Astrocyte of the cerebellum (primary cell): ENCODE results near the gene ITGB1.
A peak's percentile ranks its signal among the peaks of the same experiment; 100 is the strongest.

Experiments used
- DNase-seq: peaks from one replicate; pipeline ENCODE4 v3.0.0-alpha.2; 2011; ENCODE audit warnings: low read depth
- H3K4me3 ChIP-seq: 2 replicates; pipeline ENCODE4 v1.5.1; 2011; ENCODE audit warnings: mild to moderate bottlenecking, low read depth, low read length, moderate library complexity
- in situ Hi-C: cut with HindIII; loops from 2 replicates; pipeline ENCODE4 v1.10.0; 2017; ENCODE audit warnings: low sequenced_read_pairs
- TF ChIP-seq, protein P1 (sequence below): IDR thresholded peaks from 2 replicates; pipeline ENCODE4 v1.5.1; 2012; ENCODE audit warnings: low read length, low read depth, moderate library complexity, mild to moderate bottlenecking; ENCODE audit errors: missing control alignments

Gene ITGB1

DNA sequence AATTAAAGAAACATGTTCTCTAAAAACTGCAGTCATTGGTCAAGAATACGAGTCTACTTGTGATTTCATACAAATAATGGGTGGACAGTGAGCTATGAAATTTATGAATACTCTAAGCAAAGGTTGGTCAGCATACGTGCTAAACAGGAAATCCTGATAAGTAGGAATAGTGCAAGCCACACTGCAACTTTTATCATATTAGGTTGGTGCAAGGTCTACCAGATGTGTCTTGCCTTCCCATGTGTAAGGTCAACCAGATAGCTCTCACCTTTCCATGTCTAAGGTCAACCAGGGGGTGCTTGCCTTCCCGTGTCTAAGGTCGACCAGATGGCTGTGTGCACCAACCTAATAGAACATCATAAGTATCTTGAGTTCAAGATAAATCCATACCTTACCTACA lies 2.0 kb upstream of the ITGB1 start:
- TF ChIP-seq, protein P1, sequence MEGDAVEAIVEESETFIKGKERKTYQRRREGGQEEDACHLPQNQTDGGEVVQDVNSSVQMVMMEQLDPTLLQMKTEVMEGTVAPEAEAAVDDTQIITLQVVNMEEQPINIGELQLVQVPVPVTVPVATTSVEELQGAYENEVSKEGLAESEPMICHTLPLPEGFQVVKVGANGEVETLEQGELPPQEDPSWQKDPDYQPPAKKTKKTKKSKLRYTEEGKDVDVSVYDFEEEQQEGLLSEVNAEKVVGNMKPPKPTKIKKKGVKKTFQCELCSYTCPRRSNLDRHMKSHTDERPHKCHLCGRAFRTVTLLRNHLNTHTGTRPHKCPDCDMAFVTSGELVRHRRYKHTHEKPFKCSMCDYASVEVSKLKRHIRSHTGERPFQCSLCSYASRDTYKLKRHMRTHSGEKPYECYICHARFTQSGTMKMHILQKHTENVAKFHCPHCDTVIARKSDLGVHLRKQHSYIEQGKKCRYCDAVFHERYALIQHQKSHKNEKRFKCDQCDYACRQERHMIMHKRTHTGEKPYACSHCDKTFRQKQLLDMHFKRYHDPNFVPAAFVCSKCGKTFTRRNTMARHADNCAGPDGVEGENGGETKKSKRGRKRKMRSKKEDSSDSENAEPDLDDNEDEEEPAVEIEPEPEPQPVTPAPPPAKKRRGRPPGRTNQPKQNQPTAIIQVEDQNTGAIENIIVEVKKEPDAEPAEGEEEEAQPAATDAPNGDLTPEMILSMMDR = no peak
- no peak for DNase-seq
- in situ Hi-C loops = no loop called here
- H3K4me3 ChIP-seq = peak overlapping the region; percentile 86

- no peak for DNase-seq
- in situ Hi-C loops = no loop called here
- H3K4me3 ChIP-seq = peak overlapping the region; percentile 86
- TF ChIP-seq, protein P1 = no peak
These were observed 1.2 kb upstream of the ITGB1 start for GRCh38 chr10:32959006-32959920.

- in situ Hi-C loops = no loop called here
- TF ChIP-seq, protein P1 = no peak
- DNase-seq = no peak
- peak overlapping the region; percentile 86 for H3K4me3 ChIP-seq
These were observed 517 bp downstream of the ITGB1 start for GRCh38 chr10:32957341-32958084.

DNA sequence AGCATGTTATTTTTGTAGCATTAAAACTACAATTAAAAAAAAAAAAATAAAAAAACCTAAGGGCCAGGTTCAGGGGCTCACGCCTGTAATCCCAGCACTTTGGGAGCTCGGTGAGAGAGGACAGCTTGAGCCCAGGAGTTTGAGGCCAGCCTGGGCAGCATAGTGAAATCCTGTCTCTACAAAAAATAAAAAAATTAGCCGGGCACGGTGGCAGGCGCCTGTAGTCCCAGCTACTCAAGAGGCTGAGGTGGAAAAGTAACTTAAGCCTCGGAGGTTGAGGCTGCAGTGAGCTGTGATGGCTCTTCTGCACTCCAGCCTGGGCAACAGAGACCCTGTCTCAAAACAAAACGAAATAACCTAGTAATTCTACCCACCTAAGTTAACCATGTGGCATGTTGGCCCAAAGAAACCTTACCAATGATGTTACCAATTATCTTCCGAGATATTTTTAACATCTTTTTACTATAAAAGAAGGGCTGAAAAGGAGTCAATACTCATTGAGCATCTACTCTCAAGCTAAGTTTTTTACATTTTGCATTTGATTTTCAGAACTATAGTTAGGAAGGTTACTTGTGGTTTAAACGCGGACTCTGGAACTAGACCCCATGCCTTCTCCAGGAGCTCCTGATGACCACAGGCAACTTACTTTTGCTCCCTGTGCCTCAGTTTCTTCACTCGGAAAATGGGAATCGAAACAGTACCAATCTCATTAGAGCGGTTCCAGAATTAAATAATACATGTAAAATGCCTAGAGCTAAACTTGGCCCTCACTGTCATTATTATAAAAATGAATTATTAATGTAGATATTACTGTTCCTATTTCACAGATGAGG lies 1.4 kb downstream of the ITGB1 start:
- DNase-seq = no peak
- in situ Hi-C loops = no loop called here

DNA sequence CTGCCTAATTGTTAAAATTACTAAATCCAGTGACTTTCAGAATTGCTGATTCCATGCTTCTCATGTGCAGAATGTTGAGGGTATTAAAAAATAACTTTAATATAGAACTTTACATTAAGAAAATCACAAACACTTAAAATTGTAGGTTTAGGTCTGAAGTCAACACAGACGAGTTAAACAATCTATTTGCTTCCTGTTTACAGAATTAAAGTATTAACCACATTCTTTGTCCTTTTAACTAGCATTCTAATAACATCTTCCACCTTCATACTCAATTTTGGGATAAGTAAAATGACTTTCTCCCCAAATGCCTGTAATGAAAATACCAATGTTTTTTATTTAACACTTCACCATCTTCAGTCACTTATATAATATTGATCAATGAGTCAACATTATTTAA lies 2.2 kb downstream of the ITGB1 start:
- TF ChIP-seq, protein P1 = no peak

More for the DNA sequence above, 1.4 kb downstream of the ITGB1 start:
- TF ChIP-seq, protein P1 = no peak
- peak overlapping the region; percentile 86 for H3K4me3 ChIP-seq

DNA sequence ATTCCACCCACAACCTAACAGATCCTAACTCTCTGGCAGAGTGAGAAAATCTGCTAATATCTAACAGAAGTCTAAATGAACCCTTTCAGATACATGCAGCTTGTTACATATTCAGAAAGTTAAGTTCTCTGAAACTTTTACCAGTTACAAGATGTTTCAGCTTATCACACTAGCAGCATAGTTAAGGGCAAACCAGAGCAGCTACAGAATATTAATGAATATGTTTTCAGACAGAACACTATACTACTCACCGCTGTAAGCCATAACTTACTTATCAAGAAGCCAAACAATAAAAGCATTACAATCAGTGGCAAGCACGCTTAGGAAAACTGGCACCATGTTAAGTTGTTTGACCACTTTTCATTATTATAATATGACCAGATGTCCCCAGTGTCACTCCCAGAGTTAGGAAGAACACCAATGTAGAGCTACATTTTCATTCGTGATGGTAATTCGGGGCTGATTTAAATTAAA lies 2.7 kb downstream of the ITGB1 start:
- peak overlapping the region; percentile 86 for H3K4me3 ChIP-seq
- TF ChIP-seq, protein P1 = no peak
- in situ Hi-C loops = no loop called here
- DNase-seq = no peak

More for the DNA sequence above, 2.2 kb downstream of the ITGB1 start:
- in situ Hi-C loops = no loop called here
- H3K4me3 ChIP-seq = peak overlapping the region; percentile 86
- no peak for DNase-seq
